Tibial artery (tissue), 4 donors: ENCODE measurements around the gene RBMS2.

Source experiments
- DNase-seq, 2 donors: peaks; one replicate each; pipeline ENCODE4 v3.0.0-alpha.2; 2019
- H3K27ac ChIP-seq, 2 donors: fragments of 200-600 bp; sonication (generic) in 1 of 2; 1 replicate in 1 of 2; 2 replicates in 1 of 2; pipeline ENCODE4 v1.5.1; 2018 to 2019; ENCODE audit warnings: mild to moderate bottlenecking in 1 of 2
- H3K27me3 ChIP-seq, 2 donors: fragments of 200-600 bp; sonication (generic) in 1 of 2; one replicate each; pipeline versions ENCODE4 v1.5.1 to v1.6.0; 2016 to 2019
- H3K36me3 ChIP-seq, 3 donors: fragments of 200-600 bp; sonication (generic) in 2 of 3; one replicate each; pipeline ENCODE4 v1.5.1; 2016 to 2019; ENCODE audit warnings: mild to moderate bottlenecking in 2 of 3
- H3K4me1 ChIP-seq, 4 donors: fragments of 200-600 bp; sonication (generic) in 2 of 4; 1 replicate in 3 of 4; 2 replicates in 1 of 4; pipeline ENCODE4 v1.5.1; 2016 to 2019
- H3K4me3 ChIP-seq, 2 donors: fragments of 200-600 bp; sonication (generic) in 1 of 2; 1 replicate in 1 of 2; 2 replicates in 1 of 2; pipeline ENCODE4 v1.5.1; 2018 to 2019; ENCODE audit warnings: mild to moderate bottlenecking in 2 of 2
- H3K9me3 ChIP-seq, 3 donors: fragments of 200-600 bp; sonication (generic) in 1 of 3; one replicate each; pipeline ENCODE4 v1.5.1; 2016 to 2019
- intact Hi-C: fragments of 100-400 bp; cut with DNase I; formaldehyde crosslinking; loops from one replicate; pipeline ENCODE4 v1.15.0; 2023; ENCODE audit warnings: low total_unique reads
- TF ChIP-seq, protein P1 (sequence below), 2 experiments: fragments of 200-600 bp in 1 of 2; fragments of 450-650 bp in 1 of 2; IDR thresholded peaks; one replicate each; pipeline ENCODE4 v1.5.1; 2017 to 2019; ENCODE audit warnings: antibody characterized with exemption in 2 of 2, mild to moderate bottlenecking in 1 of 2, moderate library complexity in 1 of 2

Gene RBMS2

DNA sequence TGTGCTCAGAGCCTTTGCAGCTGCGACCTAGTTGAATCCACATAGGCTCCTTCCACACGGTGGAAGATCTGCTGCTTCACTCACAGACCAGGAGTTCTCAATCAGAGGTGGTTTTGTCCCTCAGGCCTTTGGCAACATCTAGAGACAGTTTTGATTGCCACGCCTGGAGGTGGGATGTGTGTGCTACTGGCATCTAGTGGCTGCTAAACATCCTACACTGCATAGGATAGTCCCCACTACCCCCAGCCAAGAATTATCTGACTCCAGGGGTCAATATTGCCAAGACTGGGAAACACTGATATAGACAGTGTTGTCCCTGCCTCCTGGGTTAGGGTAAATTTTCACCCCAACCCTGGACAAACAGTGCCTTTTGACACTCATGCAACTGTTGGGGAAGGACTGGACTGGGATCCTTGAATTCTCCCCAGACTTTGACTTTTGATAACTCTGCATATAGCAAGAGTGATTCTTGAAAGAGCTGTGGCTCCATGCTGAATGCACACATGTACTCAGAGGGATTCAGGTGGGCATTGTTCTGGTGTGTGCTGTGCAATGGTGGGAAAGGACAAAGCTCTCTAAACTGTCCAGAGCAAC lies 68.7 kb downstream of the RBMS2 start:
- TF ChIP-seq, protein P1, sequence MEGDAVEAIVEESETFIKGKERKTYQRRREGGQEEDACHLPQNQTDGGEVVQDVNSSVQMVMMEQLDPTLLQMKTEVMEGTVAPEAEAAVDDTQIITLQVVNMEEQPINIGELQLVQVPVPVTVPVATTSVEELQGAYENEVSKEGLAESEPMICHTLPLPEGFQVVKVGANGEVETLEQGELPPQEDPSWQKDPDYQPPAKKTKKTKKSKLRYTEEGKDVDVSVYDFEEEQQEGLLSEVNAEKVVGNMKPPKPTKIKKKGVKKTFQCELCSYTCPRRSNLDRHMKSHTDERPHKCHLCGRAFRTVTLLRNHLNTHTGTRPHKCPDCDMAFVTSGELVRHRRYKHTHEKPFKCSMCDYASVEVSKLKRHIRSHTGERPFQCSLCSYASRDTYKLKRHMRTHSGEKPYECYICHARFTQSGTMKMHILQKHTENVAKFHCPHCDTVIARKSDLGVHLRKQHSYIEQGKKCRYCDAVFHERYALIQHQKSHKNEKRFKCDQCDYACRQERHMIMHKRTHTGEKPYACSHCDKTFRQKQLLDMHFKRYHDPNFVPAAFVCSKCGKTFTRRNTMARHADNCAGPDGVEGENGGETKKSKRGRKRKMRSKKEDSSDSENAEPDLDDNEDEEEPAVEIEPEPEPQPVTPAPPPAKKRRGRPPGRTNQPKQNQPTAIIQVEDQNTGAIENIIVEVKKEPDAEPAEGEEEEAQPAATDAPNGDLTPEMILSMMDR (IDR thresholded peaks at IDR 0.05) = no peak
- Histone ChIP-seq H3K4me3 (no peak overlapping the region), H3K27ac (no peak overlapping the region), H3K27me3 (no peaks in the 10 kb centered on the region), H3K36me3 (peaks cover 24 to 48% (median 40%) of the 10 kb centered on the region in 3 donors), H3K9me3 (no peaks in the 10 kb centered on the region), H3K4me1 (peaks cover 0 to 13% (median 4%) of the 10 kb centered on the region in 4 donors)
- no peak for DNase-seq
- intact Hi-C loops = loop anchor here (5.0 kb wide), 1 partner anchor 42 kb away; the partner anchor contains the start of gene BAZ2A

DNA sequence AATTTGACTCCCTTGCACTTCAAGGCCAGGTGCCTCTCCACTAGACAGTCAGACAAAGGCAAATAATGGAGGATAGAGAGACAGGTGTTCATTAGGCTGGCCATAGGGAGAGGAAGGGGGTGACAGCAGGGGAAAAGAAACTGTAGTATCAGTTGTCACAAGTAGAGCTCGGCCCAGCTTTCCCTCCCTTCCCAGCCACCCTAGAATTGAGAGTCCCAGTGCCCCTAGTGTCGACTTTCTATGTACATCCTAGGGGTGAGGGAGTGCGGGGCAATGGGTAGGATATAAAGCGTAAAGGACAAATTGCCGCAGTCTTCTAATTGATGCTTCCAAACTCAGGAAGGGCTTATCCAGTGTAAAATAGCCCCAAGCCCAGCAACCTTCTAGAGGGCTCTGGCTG lies 69.5 kb downstream of the RBMS2 start:
- Histone ChIP-seq H3K36me3 (peaks cover 24 to 42% (median 35%) of the 10 kb centered on the region in 3 donors), H3K27me3 (no peaks in the 10 kb centered on the region), H3K9me3 (no peaks in the 10 kb centered on the region), H3K4me1 (peaks cover 0 to 13% (median 4%) of the 10 kb centered on the region in 4 donors), H3K27ac (no peak overlapping the region), H3K4me3 (no peak overlapping the region)
- DNase-seq = no peak
- TF ChIP-seq, protein P1 (IDR thresholded peaks at IDR 0.05) = no peak
- intact Hi-C loops = loop anchor here (5.0 kb wide), 1 partner anchor 41 kb away; the partner anchor contains the start of gene BAZ2A

DNA sequence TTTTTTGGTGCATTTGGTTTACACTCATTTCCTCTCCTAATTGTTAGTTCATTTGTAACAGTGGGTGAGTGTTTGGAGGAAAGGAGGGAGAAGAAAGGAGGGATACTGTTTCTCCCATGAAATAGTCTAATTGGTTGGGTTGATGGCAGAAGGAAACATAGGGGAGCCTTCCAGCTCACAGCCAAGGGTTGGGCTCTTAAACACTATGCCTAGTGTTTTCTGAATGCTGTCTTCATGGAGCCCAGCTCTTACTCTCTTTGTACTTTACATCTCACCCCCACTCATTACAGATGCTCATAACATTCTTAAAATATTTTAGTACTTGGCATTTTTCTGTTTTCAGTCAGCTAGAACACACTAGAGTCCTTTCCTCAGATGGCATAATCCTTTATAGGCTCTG lies 70.3 kb downstream of the RBMS2 start:
- Histone ChIP-seq H3K27ac (no peak overlapping the region), H3K4me3 (no peak overlapping the region), H3K9me3 (no peaks in the 10 kb centered on the region), H3K27me3 (no peaks in the 10 kb centered on the region), H3K4me1 (peaks cover 0 to 13% (median 4%) of the 10 kb centered on the region in 4 donors), H3K36me3 (peaks cover 24 to 42% (median 41%) of the 10 kb centered on the region in 3 donors)
- DNase-seq = no peak
- intact Hi-C loops = loop anchor here (5.0 kb wide), 1 partner anchor 40 kb away; the partner anchor contains the start of gene BAZ2A
- TF ChIP-seq, protein P1 (IDR thresholded peaks at IDR 0.05) = no peak

DNA sequence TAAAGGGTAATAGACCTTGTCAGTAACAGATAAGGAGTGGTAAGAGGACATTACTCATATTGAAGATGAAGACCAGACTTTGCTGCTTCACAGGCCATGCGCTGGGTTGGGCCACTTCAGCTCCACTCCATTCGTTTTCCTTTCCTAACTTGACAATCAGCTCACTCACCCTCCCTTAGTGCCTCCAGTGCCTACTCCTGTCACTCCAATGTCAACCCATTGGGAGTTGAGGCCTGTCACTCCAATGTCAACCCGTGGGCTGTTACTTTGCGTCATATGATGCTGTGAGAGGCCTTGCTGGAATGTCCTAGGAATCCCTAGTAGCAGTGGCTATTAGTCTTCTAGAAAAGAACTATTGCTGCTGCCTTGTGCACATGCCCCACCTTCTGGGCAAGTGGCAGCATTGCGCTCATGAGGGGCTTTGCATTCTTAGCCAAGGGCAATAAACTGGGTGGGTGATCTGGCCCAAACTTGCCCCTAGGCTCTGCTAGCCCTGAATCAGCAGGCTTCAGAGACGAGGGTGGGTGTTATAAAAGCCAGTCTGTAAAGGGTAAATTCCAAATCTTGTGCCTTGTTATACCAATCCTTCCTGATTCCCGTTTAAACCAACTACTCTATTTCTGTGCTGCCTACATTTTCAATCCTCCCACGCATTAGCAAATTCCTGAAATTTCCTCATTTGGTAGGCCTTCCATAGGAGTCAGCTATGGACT lies 72.4 kb downstream of the RBMS2 start:
- intact Hi-C loops = loop anchor here (5.0 kb wide), 1 partner anchor 38 kb away; the partner anchor contains the start of gene BAZ2A
- Histone ChIP-seq H3K27me3 (no peaks in the 10 kb centered on the region), H3K27ac (peak overlapping the region; percentile 58 to 60), H3K36me3 (peaks cover 20 to 42% (median 41%) of the 10 kb centered on the region in 3 donors), H3K9me3 (no peaks in the 10 kb centered on the region), H3K4me1 (peaks cover 0 to 13% (median 4%) of the 10 kb centered on the region in 4 donors), H3K4me3 (no peak overlapping the region)
- DNase-seq = peak; percentile 45 to 77
- TF ChIP-seq, protein P1 (IDR thresholded peaks at IDR 0.05) = peak; percentile 70 to 71

DNA sequence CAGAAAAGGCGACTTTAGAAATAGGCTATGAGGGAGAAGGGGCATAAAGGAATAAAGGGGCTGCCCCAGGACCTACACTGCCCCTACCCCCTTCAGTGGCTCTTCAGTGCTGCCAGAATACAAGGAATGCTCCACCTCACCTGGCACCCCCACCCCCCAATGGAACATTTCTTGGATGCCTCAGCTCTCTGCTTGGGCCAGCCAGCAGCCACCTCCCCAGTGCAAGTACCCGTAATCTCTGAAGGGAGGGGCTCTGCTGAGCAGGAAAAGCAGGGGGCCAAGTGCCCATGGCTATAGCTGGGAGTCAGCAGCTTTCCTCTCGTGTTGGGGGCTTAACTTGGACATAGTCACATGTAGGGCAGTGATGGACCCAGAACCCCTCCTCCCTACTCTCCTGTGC lies 75.2 kb downstream of the RBMS2 start:
- Histone ChIP-seq H3K27me3 (no peaks in the 10 kb centered on the region), H3K9me3 (no peaks in the 10 kb centered on the region), H3K27ac (no peak overlapping the region), H3K4me1 (peaks cover 0 to 13% (median 4%) of the 10 kb centered on the region in 4 donors), H3K4me3 (no peak overlapping the region), H3K36me3 (peaks cover 47 to 57% (median 53%) of the 10 kb centered on the region in 3 donors)
- TF ChIP-seq, protein P1 (IDR thresholded peaks at IDR 0.05) = no peak
- DNase-seq = no peak
- intact Hi-C loops = no loop called here
